GM13976 (cell line): ENCODE data around the gene CCDC6.

Experiments used
- DNase-seq: peaks from one replicate; pipeline ENCODE4 v3.0.0; 2012; ENCODE audit warnings: low spot score
- CTCF ChIP-seq: IDR thresholded peaks from 2 replicates; pipeline ENCODE4 v1.5.1; 2012; ENCODE audit warnings: borderline replicate concordance, mild to moderate bottlenecking; ENCODE audit not compliant: insufficient read depth; ENCODE audit errors: extremely low read depth, missing control alignments, control extremely low read depth
- in situ Hi-C: fragments of 300-500 bp; cut with MboI; formaldehyde crosslinking; loops from one replicate; pipeline ENCODE4 v1.12.0; 2022; ENCODE audit warnings: low sequenced_read_pairs, mixed read lengths, inconsistent platforms; ENCODE audit not compliant: unreplicated experiment

The CCDC6 gene

GRCh38 chr10:59867590-59867989 is 38.8 kb downstream of the CCDC6 start:
- no peak for DNase-seq
- in situ Hi-C loops = loop anchor here (25.0 kb wide), 1 partner anchor 170 kb away; no protein-coding TSS in a partner anchor
- TF ChIP-seq CTCF = no peak

- TF ChIP-seq CTCF = peak; percentile 44
- no peak for DNase-seq
- in situ Hi-C loops = loop anchor here (25.0 kb wide), 1 partner anchor 172 kb away; no protein-coding TSS in a partner anchor
These were observed 41.3 kb downstream of the CCDC6 start for GRCh38 chr10:59865101-59865500.

DNA sequence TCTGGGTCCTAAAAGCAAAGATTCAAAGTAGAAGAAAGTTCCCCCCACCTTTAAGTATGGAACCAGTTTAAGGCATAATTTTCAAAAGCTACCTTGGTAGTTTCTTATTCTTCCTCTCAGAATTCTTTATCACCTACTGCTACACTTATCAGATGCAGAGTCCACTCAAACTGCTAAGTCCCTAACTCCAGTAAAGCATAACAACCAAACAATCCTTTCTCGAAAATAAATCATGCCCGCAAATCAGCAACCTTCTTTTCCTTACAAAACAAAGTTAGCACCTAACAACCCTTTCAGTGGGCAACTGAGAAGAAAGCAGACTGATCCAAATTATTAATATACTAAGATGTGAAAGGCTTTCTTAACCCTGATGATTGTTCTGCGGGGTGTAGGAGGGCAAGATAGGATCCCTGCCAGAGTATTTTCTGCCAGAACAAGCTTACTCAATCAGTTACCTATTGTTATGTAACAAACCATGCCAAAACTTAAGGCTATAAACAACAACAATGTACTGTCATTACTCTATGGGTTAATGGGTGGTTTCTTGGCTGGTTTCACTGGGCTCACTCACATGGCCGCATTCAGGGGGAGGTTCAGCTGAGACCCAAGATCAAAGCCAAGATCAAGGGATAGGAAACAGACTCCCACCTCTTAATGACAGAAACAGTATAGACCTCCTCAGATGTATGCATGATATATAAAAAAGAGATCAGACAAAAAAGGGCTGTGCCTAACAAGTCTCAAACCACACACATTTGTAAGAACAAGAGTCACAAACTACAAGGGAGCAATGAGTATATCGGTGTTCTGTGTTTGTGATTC is 42.0 kb downstream of the CCDC6 start:
- in situ Hi-C loops = loop anchor here (25.0 kb wide), 1 partner anchor 173 kb away; no protein-coding TSS in a partner anchor
- TF ChIP-seq CTCF = no peak
- DNase-seq = no peak

- in situ Hi-C loops = loop anchor here (25.0 kb wide), 1 partner anchor 178 kb away; no protein-coding TSS in a partner anchor
- no peak for TF ChIP-seq CTCF
- no peak for DNase-seq
These were observed 46.8 kb downstream of the CCDC6 start for GRCh38 chr10:59859570-59859969.

DNA sequence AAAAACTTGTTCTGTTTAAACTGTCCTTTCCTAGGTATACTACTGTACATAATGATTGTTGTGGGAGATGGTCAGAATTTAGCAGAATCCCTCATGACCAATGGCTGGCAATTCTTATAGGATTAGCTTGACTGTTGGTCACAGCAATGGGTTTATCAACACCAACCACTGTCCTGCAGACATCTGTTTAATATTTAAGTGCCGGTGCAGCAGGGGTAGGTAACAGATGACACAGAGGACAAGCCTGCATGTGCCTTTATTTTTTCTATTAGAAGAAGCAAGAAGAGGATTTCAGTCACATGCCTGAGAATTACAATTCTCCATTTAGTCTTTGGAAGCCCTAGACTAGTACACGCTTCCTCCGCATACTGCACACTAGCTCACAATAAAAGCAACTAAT is 48.4 kb downstream of the CCDC6 start:
- in situ Hi-C loops = loop anchor here (25.0 kb wide), 1 partner anchor 179 kb away; no protein-coding TSS in a partner anchor
- no peak for TF ChIP-seq CTCF

DNA sequence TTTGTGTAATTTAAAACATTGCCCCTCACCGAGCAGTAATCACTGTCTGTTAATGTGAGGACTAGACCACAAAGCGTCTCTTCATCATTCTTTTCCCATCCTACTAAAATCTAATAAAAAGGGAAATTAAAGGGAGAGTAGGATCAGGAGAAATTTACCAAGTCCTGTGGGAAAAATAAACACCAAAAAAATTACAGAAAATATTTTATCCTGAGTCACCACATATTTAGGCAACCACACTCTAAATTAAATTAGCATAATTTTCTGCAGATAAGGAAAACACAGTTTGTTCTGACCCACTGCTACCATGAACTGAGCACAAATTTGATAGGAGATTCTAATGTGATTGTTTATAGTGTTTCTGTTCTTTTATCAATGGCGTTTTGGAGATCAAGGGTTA is 49.3 kb downstream of the CCDC6 start:
- in situ Hi-C loops = loop anchor here (25.0 kb wide), 1 partner anchor 180 kb away; no protein-coding TSS in a partner anchor
- TF ChIP-seq CTCF = no peak
- DNase-seq = no peak

More for the DNA sequence above, 48.4 kb downstream of the CCDC6 start:
- DNase-seq = no peak

- in situ Hi-C loops = loop anchor here (25.0 kb wide), 1 partner anchor 181 kb away; no protein-coding TSS in a partner anchor
- TF ChIP-seq CTCF = no peak
- DNase-seq = no peak
These were observed 50.3 kb downstream of the CCDC6 start for GRCh38 chr10:59856104-59856503.
